H1 (cell line): ENCODE measurements around the gene RRP1. TPM values are rescaled to one million over a fixed set of nuclear protein-coding genes. Genes with fewer than 3 reads are reported as not detected.

Experiments
- CHD7 ChIP-seq: fragments of 300-600 bp; sonication (generic); IDR thresholded peaks from 2 replicates; pipeline ENCODE4 v1.7.1; 2012; ENCODE audit warnings: low read length, moderate library complexity, mild to moderate bottlenecking, inconsistent platforms; ENCODE audit not compliant: insufficient replicate concordance
- GTF2F1 ChIP-seq: IDR thresholded peaks from 2 replicates; pipeline ENCODE4 v1.6.1; 2012; ENCODE audit warnings: low read depth, low read length, improper control_type of control experiment, borderline replicate concordance
- KDM1A ChIP-seq: fragments of 200-600, 300-600 bp; sonication (generic); IDR thresholded peaks from 2 replicates; pipeline ENCODE4 v1.7.1; 2016; ENCODE audit warnings: mild to moderate bottlenecking, low read length, borderline replicate concordance
- polyA plus RNA-seq, 7 experiments: library from polyadenylated mRNA; depleted of rRNA in 3 of 7; stranded (reverse) in 5 of 7; unstranded in 2 of 7; fragments of >200 nt in 5 of 7; fragments of 200-250 nt in 2 of 7; gene quantifications; 1 replicate in 5 of 7; 2 replicates in 1 of 7; 4 replicates in 1 of 7; pipeline versions ENCODE4 v1.2.1 to v1.2.3, GENCODE V29; 2011 to 2013; ENCODE audit warnings: missing spikeins in 2 of 7, mixed read lengths in 2 of 7
- total RNA-seq: library from RNA; stranded (reverse); fragmentation: NEBNext Ultra II Directional; extraction: Animal tissue kit (Norgen Biotek cat#: 25700); gene quantifications from 2 replicates; pipeline ENCODE4 v1.2.1, GENCODE V29; 2021

RRP1 gene
- total and polyA plus RNA-seq, 2 of the 8 experiments (the other 6 are each of a cell fraction or from before 2014, with no cell fraction given): 11.6 to 55.2 TPM

DNA sequence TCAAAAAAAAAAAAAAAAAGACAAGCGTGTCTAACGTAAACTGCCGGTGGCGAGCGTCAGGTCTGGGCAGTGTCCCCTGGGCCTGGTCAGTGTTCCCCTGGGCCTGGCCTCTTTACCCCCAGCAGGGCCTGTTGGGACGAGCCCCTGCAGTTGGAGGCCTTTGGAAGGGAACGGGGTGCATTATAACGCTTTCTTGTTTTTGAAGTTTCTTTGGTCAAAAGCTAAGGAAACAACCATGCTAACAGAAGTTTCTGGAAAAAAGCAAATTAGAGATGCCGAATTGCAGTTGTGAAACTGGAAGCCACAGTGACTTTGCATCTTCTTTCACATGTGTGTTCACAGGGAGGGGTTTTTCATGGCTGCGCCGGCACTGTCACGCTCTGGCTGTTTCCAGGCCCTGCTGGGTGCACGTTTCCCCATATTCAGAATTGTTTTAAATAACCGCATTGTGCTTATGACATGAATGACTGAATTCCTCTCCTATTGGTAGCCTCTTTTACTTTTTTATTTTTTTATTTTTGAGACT lies 16.0 kb downstream of the RRP1 start (continued):
- TF ChIP-seq CHD7: no peak
- TF ChIP-seq KDM1A: no peak
- no peak for TF ChIP-seq GTF2F1
